GM23338 (cell line): Measurements from ENCODE around the gene VGLL4. TPM values are rescaled to one million over a fixed set of nuclear protein-coding genes. Genes with fewer than 3 reads are reported as not detected.

ENCODE experiments used
- ATAC-seq: fragments of 200-7000 bp; cut with Tn5 transposase; 3 replicates; pipeline ENCODE4 v1.9.1; 2020
- DNase-seq: peaks from one replicate; pipeline ENCODE4 v3.0.0-alpha.2; 2015; ENCODE audit warnings: low spot score
- H2AFZ ChIP-seq: fragments of 200-600 bp; sonication (generic); 2 replicates; pipeline ENCODE4 v1.8.0; 2016; ENCODE audit warnings: antibody characterized with exemption, mild to moderate bottlenecking, moderate library complexity
- H3F3A ChIP-seq: fragments of 200-600 bp; sonication (generic); replicated peaks from 2 replicates; pipeline ENCODE4 v1.8.0; 2017; ENCODE audit warnings: antibody characterized with exemption, mixed run types, low read depth
- H3K27ac ChIP-seq: fragments of 200-600 bp; sonication (generic); 2 replicates; pipeline ENCODE4 v1.6.1; 2016; ENCODE audit warnings: low read depth
- H3K27me3 ChIP-seq: fragments of 200-600 bp; sonication (generic); 2 replicates; pipeline ENCODE4 v1.8.0; 2016; ENCODE audit warnings: mild to moderate bottlenecking, mixed run types, moderate library complexity; ENCODE audit not compliant: insufficient read depth
- H3K36me3 ChIP-seq: fragments of 200-600 bp; sonication (generic); 2 replicates; pipeline ENCODE4 v1.8.0; 2016; ENCODE audit warnings: mild to moderate bottlenecking; ENCODE audit not compliant: insufficient read depth
- H3K4me1 ChIP-seq: fragments of 200-600 bp; sonication (generic); 2 replicates; pipeline ENCODE4 v1.8.0; 2016; ENCODE audit warnings: mild to moderate bottlenecking, moderate library complexity; ENCODE audit not compliant: insufficient read depth
- H3K4me2 ChIP-seq: fragments of 200-600 bp; sonication (generic); 2 replicates; pipeline ENCODE4 v1.7.1; 2017; ENCODE audit warnings: mixed run types
- H3K4me3 ChIP-seq: fragments of 200-600 bp; sonication (generic); 2 replicates; pipeline ENCODE4 v1.6.1; 2016; ENCODE audit warnings: mixed run types
- H3K79me2 ChIP-seq: fragments of 200-600 bp; sonication (generic); replicated peaks from 2 replicates; pipeline ENCODE4 v1.8.0; 2017; ENCODE audit warnings: mild to moderate bottlenecking; ENCODE audit not compliant: insufficient read depth
- H3K9me2 ChIP-seq: fragments of 200-600 bp; sonication (generic); 2 replicates; pipeline ENCODE4 v1.8.0; 2017; ENCODE audit not compliant: insufficient read depth
- H4K20me1 ChIP-seq: fragments of 200-600 bp; sonication (generic); replicated peaks from 2 replicates; pipeline ENCODE4 v1.8.0; 2017; ENCODE audit warnings: mild to moderate bottlenecking; ENCODE audit not compliant: insufficient read depth
- H3K27ac Mint-ChIP-seq: 2 replicates; pipeline ENCODE4 v1.8.0; 2020; ENCODE audit warnings: inconsistent platforms, mild to moderate bottlenecking, moderate library complexity, mixed read lengths
- H3K27me3 Mint-ChIP-seq: 3 replicates; pipeline ENCODE4 v1.8.0; 2022; ENCODE audit warnings: low read depth, mild to moderate bottlenecking, moderate library complexity, mixed read lengths, inconsistent platforms; ENCODE audit not compliant: insufficient read depth, poor library complexity
- H3K36me3 Mint-ChIP-seq: 3 replicates; pipeline ENCODE4 v1.8.0; 2021; ENCODE audit warnings: low read depth, mild to moderate bottlenecking, inconsistent platforms, moderate library complexity, mixed read lengths
- H3K4me1 Mint-ChIP-seq: 3 replicates; pipeline ENCODE4 v1.8.0; 2020; ENCODE audit warnings: mild to moderate bottlenecking, inconsistent platforms, mixed read lengths
- H3K4me3 Mint-ChIP-seq: 3 replicates; pipeline ENCODE4 v1.8.0; 2021; ENCODE audit warnings: moderate library complexity, mild to moderate bottlenecking, inconsistent platforms, mixed read lengths
- H3K9me3 Mint-ChIP-seq: 3 replicates; pipeline ENCODE4 v1.8.0; 2020; ENCODE audit warnings: moderate library complexity, mild to moderate bottlenecking, inconsistent platforms, mixed read lengths
- ETS1 ChIP-seq: IDR thresholded peaks from 2 replicates; pipeline ENCODE4 v1.6.1; 2016; ENCODE audit warnings: antibody characterized with exemption
- EZH2phosphoT487 ChIP-seq: fragments of 200-600 bp; sonication (generic); IDR thresholded peaks from one replicate; pipeline ENCODE4 v1.8.1; 2018; ENCODE audit warnings: antibody characterized with exemption; ENCODE audit not compliant: unreplicated experiment
- JUNB ChIP-seq: IDR thresholded peaks from one replicate; pipeline ENCODE4 v1.6.1; 2016; ENCODE audit warnings: antibody characterized with exemption; ENCODE audit not compliant: unreplicated experiment
- NANOG ChIP-seq: IDR thresholded peaks from 2 replicates; pipeline ENCODE4 v1.6.1; 2016; ENCODE audit warnings: antibody characterized with exemption, borderline replicate concordance
- POLR2AphosphoS5 ChIP-seq: IDR thresholded peaks from 2 replicates; pipeline ENCODE4 v1.6.1; 2016; ENCODE audit warnings: antibody characterized with exemption, low read depth
- ZNF114 ChIP-seq: fragments of 250-450 bp; sonication (Bioruptor Pico); IDR thresholded peaks from 2 replicates; pipeline ENCODE4 v1.5.0; 2020; ENCODE audit warnings: mild to moderate bottlenecking, moderate library complexity
- ZNF331 ChIP-seq: fragments of 250-450 bp; sonication (Bioruptor Pico); IDR thresholded peaks from 2 replicates; pipeline ENCODE4 v1.5.0; 2020; ENCODE audit warnings: low read depth, mild to moderate bottlenecking, moderate library complexity
- ZNF462 ChIP-seq: fragments of 250-450 bp; sonication (Bioruptor Pico); IDR thresholded peaks from 2 replicates; pipeline ENCODE4 v1.5.0; 2020; ENCODE audit warnings: mild to moderate bottlenecking, moderate library complexity
- polyA plus RNA-seq: library from polyadenylated mRNA; unstranded; fragments of >200 nt; fragmentation: Nextera tagmentation; extraction: Ambion mirVana; gene quantifications from 2 replicates; pipeline ENCODE4 v1.2.1, GENCODE V29; 2016
- total RNA-seq: library from RNA; depleted of rRNA; stranded (reverse); fragments of >200 nt; shearing (Covaris generic); gene quantifications from 2 replicates; pipeline ENCODE4 v1.2.3, GENCODE V29; 2014

Gene VGLL4
- total and polyA plus RNA-seq, 2 experiments from 2014 or later: 20.8 to 45.9 TPM

DNA sequence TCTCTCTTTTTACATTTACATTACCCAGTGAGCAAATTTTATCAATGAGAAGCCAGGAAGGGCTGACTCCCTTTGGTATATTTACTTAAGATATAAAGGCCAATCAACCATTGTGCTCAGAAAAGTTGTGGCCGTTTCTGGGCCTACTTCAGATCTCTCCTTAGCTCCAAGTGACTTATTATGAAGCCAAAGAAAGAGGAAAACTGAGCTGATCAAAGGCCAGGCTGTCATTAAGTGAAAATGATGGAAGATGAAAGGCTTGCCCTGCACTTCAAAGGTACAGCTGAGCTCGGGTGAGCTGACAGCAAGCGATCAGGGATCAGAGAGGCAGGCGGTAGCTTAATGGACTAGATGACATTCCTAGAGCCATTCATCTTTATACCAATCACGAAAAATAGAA is 24.8 kb downstream of the VGLL4 start (continued):
- TF ChIP-seq ETS1 (no peak), ZNF462 (CRISPR knock-in tag) (no peak), POLR2AphosphoS5 (no peak), JUNB (no peak), NANOG (no peak), ZNF331 (CRISPR knock-in tag) (no peak), EZH2phosphoT487 (no peak)

GRCh38 chr3:11616551-11616950 is 27.2 kb downstream of the VGLL4 start:
- no peak for TF ChIP-seq ZNF114 (CRISPR knock-in tag)
- no peak for TF ChIP-seq EZH2phosphoT487
- TF ChIP-seq NANOG: no peak
- no peak for TF ChIP-seq POLR2AphosphoS5
- no peak for TF ChIP-seq ZNF462 (CRISPR knock-in tag)
- H3K36me3 ChIP-seq: no peaks in the 10 kb centered on the region
- H3K4me2 ChIP-seq: peak overlapping the region; percentile 0
- H3K27me3 Mint-ChIP-seq: no peaks in the 10 kb centered on the region
- H3K27ac ChIP-seq: no peak overlapping the region
- peaks cover 39% of the 10 kb centered on the region for H4K20me1 ChIP-seq
- no peaks in the 10 kb centered on the region for H3K27me3 ChIP-seq
- no peak overlapping the region for H3K4me3 Mint-ChIP-seq
- no peaks in the 10 kb centered on the region for H3K36me3 Mint-ChIP-seq
- no peaks in the 10 kb centered on the region for H3K9me3 Mint-ChIP-seq
- H3K4me1 Mint-ChIP-seq: peaks cover 79% of the 10 kb centered on the region
- DNase-seq (no peak), ATAC-seq (no peak)
- H3K4me1 ChIP-seq: peaks cover 59% of the 10 kb centered on the region
- no peak overlapping the region for H3K4me3 ChIP-seq
- H3K9me2 ChIP-seq: no peaks in the 10 kb centered on the region
- H3F3A ChIP-seq: no peaks in the 10 kb centered on the region
- H2AFZ ChIP-seq: no peak overlapping the region
- H3K27ac Mint-ChIP-seq: no peak overlapping the region
- H3K79me2 ChIP-seq: peaks cover 99% of the 10 kb centered on the region
